ENCODE measurements around the gene DCAF5. TPM values are rescaled to one million over a fixed set of nuclear protein-coding genes. Genes with fewer than 3 reads are reported as not detected.

DCAF5 gene
- total RNA-seq, 1 experiment from 2014 or later, result 16.9 TPM

GRCh38 chr14:69008421-69008884, 144.5 kb downstream of the DCAF5 start:
- DNase-seq (ENCODE audit: low spot score), result no peak

- DNase-seq (ENCODE audit: low spot score), result no peak
These were observed 146.6 kb downstream of the DCAF5 start for GRCh38 chr14:69006346-69006745.

GRCh38 chr14:69005432-69006148, 147.3 kb downstream of the DCAF5 start:
- peak; percentile 90 for DNase-seq (ENCODE audit: low spot score)

DNA sequence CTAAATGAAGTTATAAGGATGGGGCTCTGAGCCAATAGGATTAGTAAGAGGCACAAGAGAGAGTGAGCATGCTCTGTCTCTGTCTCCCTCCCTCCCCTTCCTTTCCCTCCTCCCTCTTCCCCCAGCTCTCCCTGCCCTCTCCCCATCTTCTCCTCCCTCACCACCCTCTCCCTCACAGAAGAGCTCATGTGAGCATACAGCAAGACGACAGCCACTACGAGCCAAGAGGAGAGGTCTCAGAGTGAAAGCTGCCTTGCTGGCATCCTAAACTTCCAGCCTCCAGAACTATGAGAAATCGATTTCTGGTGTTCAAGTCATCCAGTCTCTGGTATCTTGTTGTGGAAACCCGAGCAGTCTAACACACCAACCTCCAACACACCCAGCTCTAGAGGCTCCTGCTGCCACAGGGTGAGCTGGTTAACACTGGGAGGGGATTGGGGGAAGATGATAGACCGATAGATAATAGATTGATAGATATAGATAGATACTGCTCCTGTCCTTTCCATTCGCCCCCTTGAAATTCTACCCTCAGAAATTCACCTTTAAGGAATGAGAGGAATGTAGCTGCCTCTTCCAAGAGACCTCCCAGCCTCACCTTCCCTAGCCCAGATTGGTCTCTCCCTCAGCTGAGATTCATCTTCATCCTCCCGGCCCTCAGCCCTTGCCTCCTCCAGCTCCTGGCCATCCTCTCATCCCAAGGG, 148.0 kb downstream of the DCAF5 start:
- DNase-seq (ENCODE audit: low spot score), result no peak

GRCh38 chr14:69003626-69004025, 149.3 kb downstream of the DCAF5 start:
- no peak for DNase-seq (ENCODE audit: low spot score)

DNA sequence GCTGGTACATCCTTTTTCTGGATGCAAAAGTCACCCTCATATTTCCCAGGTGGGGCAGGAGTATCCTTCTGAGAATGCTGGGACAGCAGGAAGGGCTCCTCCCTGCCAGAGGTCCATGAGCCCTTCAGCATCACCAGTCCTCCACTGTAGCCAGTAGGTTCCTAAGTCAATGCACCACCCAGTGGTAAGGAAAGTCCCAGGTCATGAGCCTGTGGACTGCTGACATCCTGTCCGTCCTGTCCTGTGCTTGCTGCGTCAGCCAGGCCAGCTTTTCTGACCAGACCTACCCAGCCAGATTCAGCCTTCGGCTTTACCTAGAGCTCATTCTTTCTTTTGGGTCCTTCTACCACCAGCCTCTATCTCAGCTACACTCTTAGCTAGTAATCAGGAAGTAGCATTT, 150.8 kb downstream of the DCAF5 start:
- DNase-seq (ENCODE audit: low spot score), result no peak

- no peak for DNase-seq (ENCODE audit: low spot score)
These were observed 151.5 kb downstream of the DCAF5 start for GRCh38 chr14:69001375-69001774.

Other genes starting within 250 kb of the DCAF5 start
- 102 and 127 TPM in 2 replicates for gene ACTN1, start 173.8 kb downstream of the DCAF5 start, total RNA-seq (2014; rRNA removed; shearing (Covaris generic))
- gene EXD2, start 38.4 kb upstream of the DCAF5 start, total RNA-seq (2014; rRNA removed; shearing (Covaris generic)), result 3.2 and 5.0 TPM in 2 replicates
- 0.47 and 0.52 TPM in 2 replicates for gene GALNT16, start 107.0 kb upstream of the DCAF5 start, total RNA-seq (2014; rRNA removed; shearing (Covaris generic))
- 176 and 177 TPM in 2 replicates for gene ERH, start 245.2 kb upstream of the DCAF5 start, total RNA-seq (2014; rRNA removed; shearing (Covaris generic))
- 107 and 119 TPM in 2 replicates for gene SLC39A9, start 245.6 kb upstream of the DCAF5 start, total RNA-seq (2014; rRNA removed; shearing (Covaris generic))

Data from H4 (cell line).